ENCODE data around the gene HCN3. TPM values are rescaled to one million over a fixed set of nuclear protein-coding genes. Genes with fewer than 3 reads are reported as not detected.

Gene HCN3
- total and polyA plus RNA-seq, 2 of the 8 experiments (the other 6 are each of a cell fraction or from before 2014, with no cell fraction given), result 6.4 to 7.3 TPM

- H3K4ac ChIP-seq (replicated peaks; ENCODE audit: insufficient read length, low read depth, low read length), result no peak overlapping the region
- ChIA-PET POLR2A (ENCODE audit: partially characterized antibody) (interaction anchor here (1.4 kb wide), 1 partner anchor 10 kb away, joined by 4 read pairs; no protein-coding TSS in a partner anchor), CTCF (ENCODE audit: partially characterized antibody) (interaction anchor here (0.7 to 0.9 kb wide), 2 partner anchors 40 to 87 kb away, joined by 3 to 4 read pairs; no protein-coding TSS in a partner anchor)
- H3K23ac ChIP-seq (ENCODE audit: insufficient read length), result no peak overlapping the region
- no peak overlapping the region for H3K27ac ChIP-seq (ENCODE audit: low read depth, low read length)
- H3K18ac ChIP-seq (ENCODE audit: extremely low read depth, low read length), result no peak overlapping the region
- H2BK20ac ChIP-seq (ENCODE audit: low read length), result no peak overlapping the region
- no peak overlapping the region for H2AK5ac ChIP-seq (ENCODE audit: low read depth, low read length)
- no peak overlapping the region for H2AFZ ChIP-seq (ENCODE audit: low read length)
- no peak overlapping the region for H4K8ac ChIP-seq (ENCODE audit: extremely low read depth, insufficient read depth, low read length)
- no peak overlapping the region for H3K9ac ChIP-seq (replicated peaks in 1 of 4; ENCODE audit: extremely low read depth in 1 of 4, low read depth in 3 of 4, low read length in 3 of 4)
- H3K79me1 ChIP-seq (ENCODE audit: low read depth, low read length), result 0 out of 2 replicates have a peak, but pooled peaks cover 2% of the 10 kb centered on the region
- H2BK5ac ChIP-seq (ENCODE audit: low read depth, low read length), result no peak overlapping the region
- no peaks in the 10 kb centered on the region for H3K79me2 ChIP-seq (ENCODE audit: control insufficient read depth in 1 of 2, insufficient read depth in 2 of 2, low read length in 2 of 2)
- H4K91ac ChIP-seq (replicated peaks; ENCODE audit: insufficient read length, low read length), result no peak overlapping the region
- H3K14ac ChIP-seq (ENCODE audit: insufficient read length), result no peak overlapping the region
- no peak overlapping the region for H3K4me2 ChIP-seq (ENCODE audit: insufficient read depth in 1 of 2, low read depth in 2 of 2, low read length in 2 of 2)
- no peaks in the 10 kb centered on the region for H3K23me2 ChIP-seq (ENCODE audit: low read depth, low read length)
- H4K20me1 ChIP-seq (replicated peaks in 1 of 2; ENCODE audit: control insufficient read depth in 1 of 2, insufficient read depth in 2 of 2, low read length in 2 of 2), result peaks cover 0 to 4% of the 10 kb centered on the region in 2 experiments
- H2BK120ac ChIP-seq (replicated peaks; ENCODE audit: low read depth, low read length), result no peak overlapping the region
- H3K36me3 ChIP-seq (ENCODE audit: control insufficient read depth in 2 of 4, insufficient read depth in 4 of 4, low read length in 3 of 4), result peaks cover 2 to 44% (median 16%) of the 10 kb centered on the region in 4 experiments
- FAIRE-seq (no peak), DNase-seq (ENCODE audit: low read depth in 1 of 2, low spot score in 2 of 2) (no peak)
- no peaks in the 10 kb centered on the region for H3K4me1 ChIP-seq (replicated peaks in 1 of 4; ENCODE audit: control insufficient read depth in 3 of 4, insufficient read depth in 4 of 4, low read length in 3 of 4)
- H3K27me3 ChIP-seq (replicated peaks in 1 of 4; ENCODE audit: control insufficient read depth in 3 of 4, extremely low read depth in 1 of 4, insufficient read depth in 3 of 4, low read length in 3 of 4), result no peaks in the 10 kb centered on the region
- no peak overlapping the region for H2BK15ac ChIP-seq (ENCODE audit: low read length)
- WGBS, 2 experiments (ENCODE audit: extremely low coverage in 1 of 2, insufficient coverage in 1 of 2, insufficient read length in 1 of 2, insufficient replicate concordance in 2 of 2, low coverage in 1 of 2, low lambda C conversion rate in 2 of 2, missing lambda C conversion rate in 1 of 2), result 95% methylated on average over 1 of the region's 1 CpG; no CpG with 5 or more reads in 1 of the 2 experiments
- H3K4me3 ChIP-seq (ENCODE audit: extremely low read depth in 1 of 4, insufficient read depth in 2 of 4, low read depth in 3 of 4, low read length in 4 of 4), result no peak overlapping the region
- H3K9me3 ChIP-seq (ENCODE audit: insufficient read depth in 2 of 2, low read depth in 1 of 2, low read length in 1 of 2), result no peaks in the 10 kb centered on the region
- no peak overlapping the region for H3K56ac ChIP-seq (replicated peaks; ENCODE audit: insufficient read length, low read depth, low read length)
- H4K5ac ChIP-seq (ENCODE audit: insufficient read length, low read depth, low read length), result no peak overlapping the region
- H2BK12ac ChIP-seq (ENCODE audit: low read depth, low read length), result no peak overlapping the region
- no peak for TF ChIP-seq SP4 (IDR thresholded peaks at IDR 0.05; ENCODE audit: low read length)
- no peak for TF ChIP-seq JUN (IDR thresholded peaks at IDR 0.05; ENCODE audit: low read depth, low read length)
- no peak for TF ChIP-seq GTF2F1 (IDR thresholded peaks at IDR 0.05; ENCODE audit: borderline replicate concordance, low read depth, low read length)
- TF ChIP-seq YY1 (IDR thresholded peaks at IDR 0.05; ENCODE audit: low read depth, low read length), result no peak
- no peak for TF ChIP-seq EP300 (IDR thresholded peaks at IDR 0.05; ENCODE audit: borderline replicate concordance in 1 of 2, low read depth in 2 of 2, low read length in 2 of 2)
- no peak for TF ChIP-seq POLR2AphosphoS5 (IDR thresholded peaks at IDR 0.05; ENCODE audit: low read depth, low read length)
- TF ChIP-seq ASH2L (IDR thresholded peaks at IDR 0.05; ENCODE audit: low read length), result no peak
- TF ChIP-seq RBBP5 (IDR thresholded peaks at IDR 0.05; ENCODE audit: borderline replicate concordance, low read depth, low read length), result no peak
- TF ChIP-seq PHF8 (conservative IDR thresholded peaks at IDR 0.05; ENCODE audit: low read depth, low read length), result no peak
- TF ChIP-seq CTCF (IDR thresholded peaks at IDR 0.05; ENCODE audit: control extremely low read depth in 1 of 3, insufficient read depth in 1 of 3, low read depth in 1 of 3, low read length in 3 of 3), result no peak
- TF ChIP-seq SP2 (IDR thresholded peaks at IDR 0.05; ENCODE audit: low read length), result no peak
- TF ChIP-seq SUZ12 (IDR thresholded peaks at IDR 0.05; ENCODE audit: low read length), result no peak
Observed at GRCh38 chr1:155334962-155335361, 57.7 kb downstream of the HCN3 start.

Data from H1 (cell line).